ENCODE results near the gene ZDBF2. TPM values are rescaled to one million over a fixed set of nuclear protein-coding genes. Genes with fewer than 3 reads are reported as not detected.

ZDBF2 gene
- total RNA-seq, 1 donor from 2014 or later, result 42.9 TPM

GRCh38 chr2:206343816-206344215, 69.4 kb downstream of the ZDBF2 start:
- Mint-ChIP-seq H3K4me1 (ENCODE audit: low read depth) (peaks cover 13% of the 10 kb centered on the region), H3K9me3 (ENCODE audit: low read depth) (peaks cover 12% of the 10 kb centered on the region), H3K27me3 (peaks cover 6% of the 10 kb centered on the region), H3K27ac (no peak overlapping the region), H3K4me3 (ENCODE audit: low read depth) (no peak overlapping the region), H3K36me3 (ENCODE audit: insufficient read depth) (no peaks in the 10 kb centered on the region)
- TF ChIP-seq, protein P1, sequence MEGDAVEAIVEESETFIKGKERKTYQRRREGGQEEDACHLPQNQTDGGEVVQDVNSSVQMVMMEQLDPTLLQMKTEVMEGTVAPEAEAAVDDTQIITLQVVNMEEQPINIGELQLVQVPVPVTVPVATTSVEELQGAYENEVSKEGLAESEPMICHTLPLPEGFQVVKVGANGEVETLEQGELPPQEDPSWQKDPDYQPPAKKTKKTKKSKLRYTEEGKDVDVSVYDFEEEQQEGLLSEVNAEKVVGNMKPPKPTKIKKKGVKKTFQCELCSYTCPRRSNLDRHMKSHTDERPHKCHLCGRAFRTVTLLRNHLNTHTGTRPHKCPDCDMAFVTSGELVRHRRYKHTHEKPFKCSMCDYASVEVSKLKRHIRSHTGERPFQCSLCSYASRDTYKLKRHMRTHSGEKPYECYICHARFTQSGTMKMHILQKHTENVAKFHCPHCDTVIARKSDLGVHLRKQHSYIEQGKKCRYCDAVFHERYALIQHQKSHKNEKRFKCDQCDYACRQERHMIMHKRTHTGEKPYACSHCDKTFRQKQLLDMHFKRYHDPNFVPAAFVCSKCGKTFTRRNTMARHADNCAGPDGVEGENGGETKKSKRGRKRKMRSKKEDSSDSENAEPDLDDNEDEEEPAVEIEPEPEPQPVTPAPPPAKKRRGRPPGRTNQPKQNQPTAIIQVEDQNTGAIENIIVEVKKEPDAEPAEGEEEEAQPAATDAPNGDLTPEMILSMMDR (IDR thresholded peaks at IDR 0.05; ENCODE audit: unreplicated experiment), result no peak
- no peak for DNase-seq (ENCODE audit: low spot score, unreplicated experiment)

- H3K4me1 Mint-ChIP-seq (ENCODE audit: low read depth), result peaks cover 13% of the 10 kb centered on the region
- H3K9me3 Mint-ChIP-seq (ENCODE audit: low read depth), result peaks cover 22% of the 10 kb centered on the region
- DNase-seq (ENCODE audit: low spot score, unreplicated experiment), result no peak
- no peak overlapping the region for H3K27ac Mint-ChIP-seq
- H3K36me3 Mint-ChIP-seq (ENCODE audit: insufficient read depth), result peaks cover 7% of the 10 kb centered on the region
- TF ChIP-seq, protein P1 (IDR thresholded peaks at IDR 0.05; ENCODE audit: unreplicated experiment), result no peak
- no peak overlapping the region for H3K4me3 Mint-ChIP-seq (ENCODE audit: low read depth)
- peaks cover 13% of the 10 kb centered on the region for H3K27me3 Mint-ChIP-seq
Observed at GRCh38 chr2:206345606-206346005, 71.1 kb downstream of the ZDBF2 start.

- Mint-ChIP-seq H3K4me1 (ENCODE audit: low read depth) (peaks cover 12% of the 10 kb centered on the region), H3K4me3 (ENCODE audit: low read depth) (no peak overlapping the region), H3K36me3 (ENCODE audit: insufficient read depth) (peaks cover 7% of the 10 kb centered on the region), H3K9me3 (ENCODE audit: low read depth) (peaks cover 17% of the 10 kb centered on the region), H3K27ac (no peak overlapping the region), H3K27me3 (peaks cover 13% of the 10 kb centered on the region)
- no peak for DNase-seq (ENCODE audit: low spot score, unreplicated experiment)
- TF ChIP-seq, protein P1 (IDR thresholded peaks at IDR 0.05; ENCODE audit: unreplicated experiment), result no peak
Observed at GRCh38 chr2:206349375-206349774, 74.9 kb downstream of the ZDBF2 start.

DNA sequence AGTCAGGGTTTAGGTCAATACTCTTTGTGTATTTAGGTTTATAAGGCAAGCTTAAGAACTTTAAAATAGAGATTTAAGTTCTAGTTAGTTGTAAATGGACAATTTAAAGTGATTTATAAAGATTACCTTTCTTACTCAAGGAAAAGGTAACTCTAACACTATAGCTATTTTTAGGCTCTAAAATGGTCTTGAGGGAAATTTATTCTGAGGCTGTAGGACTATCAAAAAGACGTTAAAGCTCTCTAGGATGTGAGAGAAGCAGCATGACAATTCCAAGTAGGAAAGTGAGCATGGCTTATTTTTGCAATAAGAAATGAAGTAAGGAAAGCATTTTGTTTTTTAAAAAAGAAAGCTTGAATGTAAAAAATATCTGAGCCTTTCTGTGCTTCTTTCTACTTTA, 78.1 kb downstream of the ZDBF2 start:
- no peak overlapping the region for H3K4me3 Mint-ChIP-seq (ENCODE audit: low read depth)
- peaks cover 10% of the 10 kb centered on the region for H3K9me3 Mint-ChIP-seq (ENCODE audit: low read depth)
- H3K36me3 Mint-ChIP-seq (ENCODE audit: insufficient read depth), result peaks cover 7% of the 10 kb centered on the region
- no peak for DNase-seq (ENCODE audit: low spot score, unreplicated experiment)
- H3K27me3 Mint-ChIP-seq, result peaks cover 13% of the 10 kb centered on the region
- no peak overlapping the region for H3K27ac Mint-ChIP-seq
- TF ChIP-seq, protein P1 (IDR thresholded peaks at IDR 0.05; ENCODE audit: unreplicated experiment), result no peak
- H3K4me1 Mint-ChIP-seq (ENCODE audit: low read depth), result peaks cover 7% of the 10 kb centered on the region

- peaks cover 5% of the 10 kb centered on the region for H3K4me1 Mint-ChIP-seq (ENCODE audit: low read depth)
- H3K36me3 Mint-ChIP-seq (ENCODE audit: insufficient read depth), result peaks cover 7% of the 10 kb centered on the region
- H3K4me3 Mint-ChIP-seq (ENCODE audit: low read depth), result no peak overlapping the region
- H3K9me3 Mint-ChIP-seq (ENCODE audit: low read depth), result peaks cover 14% of the 10 kb centered on the region
- DNase-seq (ENCODE audit: low spot score, unreplicated experiment), result no peak
- TF ChIP-seq, protein P1 (IDR thresholded peaks at IDR 0.05; ENCODE audit: unreplicated experiment), result peak; percentile 18
- no peak overlapping the region for H3K27ac Mint-ChIP-seq
- H3K27me3 Mint-ChIP-seq, result peaks cover 8% of the 10 kb centered on the region
Observed at GRCh38 chr2:206353685-206354084, 79.2 kb downstream of the ZDBF2 start.
